GM18498 (cell line): Measurements from ENCODE around the gene ZNF319.
"Not testable (repeated sequence)": the region's sequence is repeated elsewhere in the genome, so short reads cannot be mapped to it uniquely, and the experiment has no call there.

Experiments
- ATAC-seq: cut with Tn5 transposase; IDR thresholded peaks from one replicate; pipeline ENCODE4 v1.9.1; 2021; ENCODE audit warnings: mild to moderate bottlenecking, moderate library complexity; ENCODE audit not compliant: unreplicated experiment

Gene ZNF319

DNA sequence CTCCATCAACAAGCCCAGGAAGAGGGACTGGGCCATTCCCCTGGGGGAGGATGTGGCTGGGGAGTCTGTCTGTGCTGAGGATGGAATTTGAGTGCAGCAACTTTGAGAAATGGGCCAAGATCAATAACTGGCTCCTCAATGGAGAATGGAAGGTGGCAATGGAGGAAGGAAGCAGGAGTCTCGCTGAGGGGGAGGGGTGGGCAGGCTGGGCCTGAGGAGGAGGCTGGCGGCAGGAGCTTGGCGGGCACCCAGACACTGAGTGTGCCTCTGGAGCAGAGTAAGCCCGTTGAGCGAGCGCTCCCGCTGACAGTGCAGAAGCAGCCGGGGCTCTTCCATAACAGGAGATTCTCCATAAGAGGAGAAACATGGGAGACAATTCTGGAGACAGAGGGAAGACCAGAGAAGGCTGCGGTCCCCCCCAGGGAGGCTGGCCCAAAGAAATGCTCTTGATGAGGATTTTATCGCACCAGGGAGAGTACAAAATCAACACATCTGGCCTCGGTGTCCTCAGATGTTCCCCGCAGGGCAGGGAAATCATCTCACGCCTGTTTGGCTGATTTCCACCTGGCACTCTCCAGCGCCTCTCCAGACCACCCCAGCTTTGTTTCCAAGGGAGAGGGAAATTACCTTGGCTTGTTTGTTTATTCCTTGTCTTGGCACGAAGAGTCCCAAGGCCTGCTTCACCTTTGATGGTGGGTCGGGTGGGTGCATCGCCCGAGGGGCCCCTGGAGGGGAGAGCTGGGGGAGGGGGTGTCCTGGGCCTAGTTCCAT, 22.3 kb upstream of the ZNF319 start:
- ATAC-seq = no peak

DNA sequence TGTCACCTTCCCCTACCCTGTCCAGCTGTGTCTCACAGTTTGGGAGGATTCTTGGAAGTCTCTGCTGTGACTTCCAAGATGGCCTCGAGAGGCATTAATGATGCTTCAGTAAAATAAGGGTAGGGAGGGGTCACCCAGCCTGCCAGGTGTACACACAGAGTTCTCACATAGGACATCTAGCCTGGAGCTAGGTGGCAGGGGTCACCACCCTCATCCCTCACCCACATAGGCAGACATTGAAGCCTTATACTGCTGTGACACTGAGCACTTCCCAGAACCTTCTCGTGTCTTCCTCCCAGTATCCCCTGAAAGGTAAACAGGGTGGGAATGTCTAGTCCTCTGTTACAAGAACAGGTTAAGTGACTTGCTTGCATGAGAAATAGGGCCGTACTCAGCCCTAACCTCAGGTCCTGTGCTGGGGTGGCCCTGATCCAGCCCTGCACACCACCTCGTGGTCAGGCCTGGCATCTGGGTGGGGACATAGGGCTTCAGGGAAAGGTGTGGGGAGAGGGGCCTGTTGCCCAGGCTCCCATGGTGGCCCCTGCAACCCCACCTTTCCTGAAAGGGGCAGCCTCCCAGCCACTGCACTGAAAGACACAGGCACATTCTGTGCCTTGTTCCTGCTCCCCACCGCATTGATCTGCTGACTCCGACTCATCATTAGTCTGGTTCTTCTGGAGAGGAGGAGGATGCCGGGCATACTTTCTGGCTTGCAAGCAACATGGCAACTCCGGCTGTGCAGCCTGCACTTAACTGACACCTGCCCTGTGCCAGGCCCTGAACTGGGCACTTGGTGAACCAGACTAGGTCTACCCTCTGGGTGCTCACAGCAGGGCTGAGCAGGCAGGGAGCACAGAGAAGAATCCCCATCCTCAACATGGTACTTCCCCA, 21.4 kb upstream of the ZNF319 start:
- ATAC-seq = no peak

DNA sequence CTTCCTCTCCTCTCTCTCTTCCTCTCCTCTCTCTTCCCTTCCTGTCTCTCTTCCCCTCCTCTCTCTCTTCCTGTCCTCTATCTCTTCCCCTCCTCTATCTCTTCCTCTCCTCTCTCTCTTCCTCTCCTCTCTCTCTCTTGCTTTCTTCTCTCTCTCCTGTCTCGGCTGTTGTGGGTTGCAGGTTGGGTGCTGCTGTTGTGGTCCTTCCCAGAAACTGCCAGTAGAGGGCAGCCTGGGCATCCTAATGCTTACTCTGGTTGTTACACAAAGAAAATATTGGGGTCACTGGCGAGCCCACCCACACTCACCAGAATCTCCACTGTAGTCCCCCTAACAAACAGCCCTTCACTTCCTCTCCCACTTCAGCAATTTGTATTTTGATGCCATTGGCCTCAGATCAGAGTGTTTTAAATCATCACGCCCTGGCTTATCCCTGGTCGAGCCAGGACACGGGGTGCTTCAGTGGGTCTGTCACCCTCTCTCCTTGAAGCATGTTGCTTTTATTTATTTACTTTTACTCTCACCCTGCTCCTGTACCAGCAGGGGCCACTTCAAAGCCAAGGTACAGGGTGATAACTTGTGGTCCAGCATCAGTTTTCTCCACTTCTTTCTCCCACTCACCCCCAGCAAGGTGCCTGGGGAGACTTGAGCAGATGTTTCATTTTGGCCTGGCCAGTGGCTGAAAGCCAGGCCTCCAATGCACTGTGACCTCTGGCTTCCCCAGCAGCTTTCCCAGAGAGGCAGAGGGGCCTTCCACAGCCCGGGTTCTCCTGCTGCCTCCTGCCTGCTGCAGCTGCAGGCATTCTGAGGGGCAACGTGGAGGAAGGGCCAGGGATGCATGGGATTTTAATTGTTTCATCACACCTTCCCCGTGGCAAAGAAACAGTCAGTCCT, 20.4 kb upstream of the ZNF319 start:
- ATAC-seq = no peak

DNA sequence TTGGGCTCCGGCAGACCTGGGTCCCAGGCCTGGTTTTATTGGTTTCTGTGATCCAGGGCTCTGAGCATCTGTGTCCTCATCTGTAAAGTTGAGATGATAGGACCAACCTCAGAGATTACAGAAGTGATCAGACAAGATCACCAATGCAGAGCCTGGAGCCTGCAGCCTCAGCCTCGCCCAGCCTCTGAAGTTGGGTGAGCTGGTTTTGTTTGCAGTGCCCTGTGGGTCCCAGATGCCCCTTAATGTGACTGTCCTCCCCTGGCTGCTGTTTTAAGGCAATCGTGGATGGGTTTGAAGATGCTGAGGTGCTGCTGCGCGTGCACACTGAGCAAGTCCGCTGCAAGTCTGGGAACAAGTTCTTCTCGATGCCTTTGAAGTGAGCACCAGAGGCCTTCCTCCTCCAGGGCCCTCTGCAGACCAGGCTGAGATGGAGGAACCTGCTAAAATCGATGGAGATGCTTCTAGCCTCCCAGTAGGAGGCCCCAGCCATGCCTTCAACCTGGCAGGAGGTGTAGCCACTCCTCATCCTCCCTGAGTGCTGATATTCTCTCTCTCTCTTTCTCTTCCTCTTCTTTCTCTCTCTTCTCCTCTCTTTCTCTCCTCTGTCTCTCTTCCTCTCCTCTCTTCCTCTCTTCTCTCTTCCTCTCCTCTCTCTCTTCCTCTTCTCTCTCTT, 19.5 kb upstream of the ZNF319 start:
- no peak for ATAC-seq

DNA sequence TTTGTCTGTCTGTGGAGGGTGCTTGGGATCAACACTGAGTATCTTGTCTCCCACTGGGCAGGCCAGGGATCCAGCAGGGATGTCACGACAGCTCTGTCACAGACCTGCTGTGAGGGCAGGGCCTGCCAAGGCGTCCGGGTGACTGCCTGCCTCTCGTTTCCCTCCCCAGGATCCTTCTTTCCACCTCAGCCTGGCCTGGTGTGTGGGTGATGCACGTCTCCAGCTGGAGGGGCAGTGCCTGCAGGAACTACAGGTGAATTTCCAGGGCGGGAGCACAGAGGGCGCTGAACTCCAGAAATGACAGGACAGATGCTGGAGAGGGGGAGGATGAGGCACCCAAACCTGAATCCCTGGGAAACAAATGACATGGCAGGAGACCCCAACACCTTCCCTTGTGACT, 18.3 kb upstream of the ZNF319 start:
- no peak for ATAC-seq

DNA sequence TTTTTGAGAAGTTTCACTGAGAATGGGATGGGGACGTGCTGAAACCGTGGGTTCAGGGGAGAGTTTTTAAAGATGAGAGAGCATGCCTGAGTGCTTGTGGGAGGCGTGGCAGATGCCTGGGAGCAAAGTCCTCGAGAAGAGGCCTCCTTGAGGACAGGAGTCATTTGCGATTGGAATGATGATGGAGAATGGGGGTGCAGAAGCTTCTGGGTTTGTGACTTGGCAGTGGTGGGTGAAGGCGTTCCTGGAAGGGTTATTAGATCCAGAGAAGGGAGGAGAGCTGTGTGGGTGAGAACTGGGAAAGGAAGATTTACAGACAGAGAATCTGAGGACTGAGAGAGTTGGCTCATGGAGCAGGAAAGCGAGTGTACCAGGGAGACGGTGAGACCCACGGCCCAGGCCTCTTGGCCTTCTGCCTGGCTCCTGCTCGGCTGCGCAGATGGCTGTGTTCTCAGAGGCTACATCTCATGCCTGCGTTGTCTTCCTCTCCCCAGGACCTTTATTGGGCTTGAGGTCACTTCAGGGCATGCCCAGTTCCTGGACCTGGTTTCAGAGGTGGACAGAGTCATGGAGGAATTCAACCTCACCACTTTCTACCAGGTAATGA, 16.5 kb upstream of the ZNF319 start:
- ATAC-seq = no peak

DNA sequence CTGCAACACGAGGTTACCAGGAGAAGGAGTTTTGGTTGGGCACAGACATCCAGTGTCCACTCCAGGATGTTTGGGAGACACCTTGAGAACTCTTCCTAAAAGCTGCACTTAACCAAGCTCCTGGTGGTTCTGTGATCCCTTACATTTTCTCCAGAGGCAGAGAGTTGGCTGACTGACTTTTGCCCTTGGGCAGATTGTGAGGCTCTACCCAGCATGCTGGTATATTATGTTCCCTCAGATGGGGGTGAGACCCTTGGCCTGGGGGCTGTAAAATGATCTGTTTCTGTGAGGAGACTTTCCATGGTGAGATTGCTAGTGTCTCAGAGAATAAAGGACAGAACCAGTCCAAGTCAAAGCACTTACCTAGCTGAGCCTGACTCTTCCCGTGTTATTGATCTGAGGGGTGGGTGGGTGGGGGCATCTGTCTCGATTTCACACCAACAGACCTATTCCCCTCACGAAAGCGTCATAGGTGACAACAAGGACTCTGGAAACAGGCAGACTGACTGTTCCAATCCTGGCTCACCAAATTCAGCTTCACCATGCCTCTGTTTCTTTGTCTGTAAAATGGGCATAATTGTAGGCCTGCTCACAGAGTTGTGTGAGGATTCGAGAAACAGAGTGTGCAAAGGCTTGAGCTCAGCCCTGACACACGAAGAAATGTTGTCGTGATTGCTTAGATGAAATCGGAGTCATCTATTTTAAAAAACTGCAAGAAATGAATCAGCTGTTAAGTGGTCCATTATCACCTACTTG, 12.9 kb upstream of the ZNF319 start:
- ATAC-seq = no peak

DNA sequence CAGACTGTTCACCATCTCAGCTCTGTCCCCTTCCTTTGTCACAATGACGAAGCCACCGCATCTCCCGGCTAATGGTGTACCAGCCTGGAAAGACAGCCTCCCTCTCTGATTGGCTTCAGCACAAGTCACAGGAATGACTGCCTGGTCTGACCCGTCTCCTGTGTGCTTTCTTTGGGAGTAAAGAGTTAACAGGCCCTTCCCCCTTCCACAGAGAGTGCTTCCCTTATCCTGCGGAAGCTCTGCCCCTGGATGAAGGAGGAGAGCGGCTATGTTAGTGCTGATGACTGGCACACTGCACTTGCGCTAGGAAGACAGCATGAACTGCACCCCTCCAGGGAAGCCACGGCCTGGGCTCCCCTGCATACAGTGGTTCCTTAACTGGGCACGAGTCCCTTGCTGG, 12.0 kb upstream of the ZNF319 start:
- ATAC-seq = no peak

DNA sequence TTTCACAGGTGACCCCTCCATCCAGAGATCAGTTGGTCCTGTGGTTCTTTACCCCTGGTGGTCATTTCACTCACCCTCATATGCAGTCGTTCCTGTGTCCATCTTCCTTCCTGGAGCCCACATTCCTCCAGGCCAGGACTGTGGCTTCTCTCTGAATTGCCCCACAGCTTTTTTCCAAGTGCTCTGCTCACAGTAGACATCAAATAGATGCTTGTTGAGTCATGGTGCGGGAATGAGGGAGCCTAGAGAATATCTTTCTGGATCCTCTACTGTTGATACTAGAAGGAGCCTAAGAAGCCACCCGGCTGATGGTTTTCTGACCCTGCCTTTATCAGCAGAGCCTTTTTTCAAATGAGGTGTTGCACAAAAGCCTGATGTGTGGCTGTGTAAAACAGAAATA, 11.2 kb upstream of the ZNF319 start:
- no peak for ATAC-seq

DNA sequence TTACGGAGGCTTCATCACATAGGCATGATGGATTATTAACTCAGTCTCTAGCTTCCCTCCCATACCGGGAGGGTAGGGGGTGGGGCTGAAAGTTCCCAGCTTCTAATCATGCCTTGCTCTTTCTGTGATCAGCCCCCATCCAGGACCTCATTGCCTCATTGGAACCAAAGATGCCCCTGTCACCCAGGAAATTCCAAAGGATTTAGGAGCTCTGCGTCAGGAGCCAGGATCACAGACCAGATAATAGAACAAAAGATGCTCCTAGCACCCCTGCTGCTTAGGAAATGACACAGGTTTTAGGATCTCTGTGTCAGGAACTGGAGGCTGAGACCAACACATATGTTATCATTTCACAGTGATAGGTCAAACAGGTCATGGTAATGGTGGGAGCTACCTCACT, 10.4 kb upstream of the ZNF319 start:
- ATAC-seq = no peak

DNA sequence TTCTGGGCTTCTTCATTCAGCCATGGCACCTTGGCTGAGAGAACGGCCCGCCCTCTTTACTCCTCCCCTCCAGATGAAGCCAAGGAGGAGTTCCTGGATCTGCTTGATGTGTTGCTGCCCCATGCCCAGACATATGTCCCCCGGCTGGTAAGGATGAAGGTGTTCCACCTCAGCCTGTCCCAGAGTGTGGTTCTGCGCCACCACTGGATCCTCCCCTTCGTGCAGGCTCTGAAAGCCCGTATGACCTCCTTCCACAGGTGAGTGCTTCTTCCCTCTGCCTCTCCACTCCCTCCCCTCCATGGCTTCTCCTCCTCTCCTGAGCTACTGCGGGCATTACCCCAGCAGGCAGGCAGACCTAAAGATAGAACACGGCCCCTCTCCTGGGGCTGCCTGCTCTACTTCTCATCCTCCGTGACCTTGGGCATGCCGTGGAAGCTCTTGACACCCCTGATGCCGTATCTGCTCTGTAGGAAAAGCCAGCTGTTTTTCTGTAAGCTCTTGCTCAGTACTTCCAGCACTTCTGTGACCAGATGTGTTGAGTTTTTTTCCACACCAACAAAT, 9.5 kb upstream of the ZNF319 start:
- ATAC-seq = no peak

DNA sequence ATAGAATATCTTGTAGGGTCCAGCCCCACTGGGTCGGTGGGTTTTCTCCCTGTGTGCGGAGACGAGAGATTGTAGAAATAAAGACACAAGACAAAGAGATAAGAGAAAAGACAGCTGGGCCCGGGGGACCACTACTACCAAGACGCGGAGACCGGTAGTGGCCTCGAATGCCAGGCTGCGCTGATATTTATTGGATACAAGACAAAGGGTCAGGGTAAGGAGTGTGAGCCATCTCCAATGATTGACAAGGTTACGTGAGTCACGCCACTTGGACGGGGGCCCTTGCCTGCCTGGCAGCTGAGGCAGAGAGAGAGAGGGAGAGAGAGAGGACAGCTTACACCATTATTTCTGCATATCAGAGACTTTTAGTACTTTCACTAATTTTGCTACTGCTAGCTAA, 4.3 kb upstream of the ZNF319 start:
- ATAC-seq = not testable (repeated sequence)

DNA sequence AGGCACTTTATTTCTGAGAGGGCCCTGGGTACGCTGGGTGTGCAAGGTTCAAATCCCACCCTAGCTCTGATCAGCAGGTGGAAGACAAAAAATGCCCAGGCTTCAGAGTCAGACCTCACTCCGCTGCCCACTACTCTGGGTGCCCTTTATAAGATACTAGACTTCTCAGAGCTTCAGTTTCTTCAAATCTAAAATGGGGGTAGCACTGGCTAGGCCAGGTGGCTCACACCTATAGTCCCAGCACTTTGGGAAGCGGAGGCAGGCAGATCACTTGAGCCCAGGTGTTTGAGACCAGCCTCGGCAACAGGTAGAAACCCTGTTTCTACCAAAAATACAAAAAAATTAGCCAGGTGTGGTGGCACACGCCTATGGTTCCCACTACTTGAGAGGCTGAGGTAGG, 2.5 kb upstream of the ZNF319 start:
- ATAC-seq = no peak

DNA sequence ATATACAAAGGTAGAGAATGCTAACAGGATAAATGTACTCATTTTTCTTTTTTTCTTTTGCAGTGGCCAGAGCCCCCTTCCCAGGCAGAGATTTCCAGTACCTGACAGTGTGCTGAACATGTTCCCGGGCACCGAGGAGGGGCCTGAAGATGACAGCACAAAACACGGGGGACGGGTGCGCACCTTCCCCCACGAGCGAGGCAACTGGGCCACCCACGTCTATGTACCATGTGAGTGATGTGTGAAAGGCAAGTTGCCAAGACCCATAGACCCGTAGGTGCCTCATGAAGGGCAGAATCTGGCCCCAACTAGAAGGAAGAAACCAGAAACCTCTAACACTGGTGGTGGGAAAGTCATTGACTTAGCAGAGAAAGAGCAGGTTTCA, 1.9 kb upstream of the ZNF319 start:
- ATAC-seq = no peak

DNA sequence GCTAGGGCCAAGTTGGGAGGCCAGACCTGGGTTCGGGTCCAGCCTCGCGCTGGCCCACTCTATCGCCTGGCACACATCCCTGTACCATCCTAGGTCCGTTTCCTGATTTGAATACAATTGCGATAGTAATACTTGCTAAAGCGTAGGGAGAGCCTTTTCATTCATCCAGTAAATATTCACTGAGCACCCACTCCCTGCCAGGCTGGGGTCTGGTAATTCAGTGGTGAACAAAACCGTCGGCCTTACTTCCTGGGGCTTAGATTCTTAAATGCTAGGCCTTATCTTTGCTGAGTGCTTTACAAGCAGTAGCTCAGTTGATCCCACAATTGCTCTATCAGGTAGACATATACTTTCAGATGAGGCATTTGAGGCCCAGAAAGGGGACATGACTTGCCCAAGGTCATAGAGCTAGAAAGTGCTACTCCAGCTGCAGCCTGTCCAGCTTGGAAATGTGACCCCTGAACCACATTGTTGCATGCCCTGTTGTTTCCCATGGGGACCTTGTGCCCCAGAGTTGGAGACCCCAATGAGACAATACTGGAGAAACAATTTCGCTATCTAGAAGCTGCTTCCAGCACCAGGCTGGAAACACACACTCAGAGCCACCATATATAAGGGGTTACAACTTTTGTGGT, 1.4 kb upstream of the ZNF319 start:
- ATAC-seq = no peak

DNA sequence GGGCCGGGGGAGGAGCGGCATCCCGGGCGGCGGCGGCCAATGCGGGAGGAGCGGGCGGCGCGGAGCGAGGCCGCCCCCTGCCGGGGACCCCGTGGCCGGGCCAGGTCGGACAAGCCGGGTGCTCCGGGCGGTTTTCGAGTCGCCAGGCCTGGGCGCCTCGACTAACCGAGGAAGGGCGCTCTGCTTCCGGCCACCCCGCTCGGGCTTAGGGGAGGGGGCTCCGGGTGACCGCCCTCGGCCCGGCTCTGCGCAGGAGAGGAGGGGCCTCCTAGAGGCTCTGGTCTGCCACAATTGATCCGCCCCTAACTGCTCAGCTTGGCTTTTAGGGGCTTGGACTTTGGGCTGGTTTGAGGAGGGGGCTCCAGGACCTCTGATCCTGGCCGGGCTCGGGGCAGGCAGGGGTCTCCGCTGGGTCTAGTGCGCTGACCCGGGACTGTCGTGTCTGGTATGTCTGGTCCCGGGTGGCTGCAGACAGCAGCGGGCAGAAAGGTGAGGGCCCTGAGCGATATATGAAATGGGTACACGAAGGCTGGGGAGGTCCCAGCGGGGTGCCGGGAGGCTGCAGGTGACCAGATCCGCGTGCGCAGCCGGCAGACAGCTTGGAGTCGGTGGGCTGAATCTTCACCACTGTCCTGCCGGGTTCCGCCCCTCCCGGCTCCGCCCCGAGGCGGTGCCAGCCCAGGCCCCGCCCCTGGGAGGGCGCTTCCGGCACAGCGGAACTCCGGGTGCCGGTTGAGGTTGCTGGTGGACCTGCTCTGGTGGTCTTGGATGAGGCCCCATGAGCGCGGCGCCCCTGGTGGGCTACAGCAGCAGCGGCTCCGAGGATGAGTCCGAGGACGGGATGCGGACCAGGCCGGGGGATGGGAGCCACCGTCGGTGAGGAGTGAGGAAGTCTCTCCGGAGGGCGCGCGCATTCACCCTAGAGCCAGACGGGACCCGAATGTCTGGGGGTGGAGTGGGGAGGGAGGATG, 519 bp upstream of the ZNF319 start, which contains the start of gene USB1:
Gene USB1, plus strand, starts transcription at position 702 of the 971 bp plus-strand sequence. Its CDS starts 77 bp downstream, at position 779.
- ATAC-seq = peak; percentile 85

DNA sequence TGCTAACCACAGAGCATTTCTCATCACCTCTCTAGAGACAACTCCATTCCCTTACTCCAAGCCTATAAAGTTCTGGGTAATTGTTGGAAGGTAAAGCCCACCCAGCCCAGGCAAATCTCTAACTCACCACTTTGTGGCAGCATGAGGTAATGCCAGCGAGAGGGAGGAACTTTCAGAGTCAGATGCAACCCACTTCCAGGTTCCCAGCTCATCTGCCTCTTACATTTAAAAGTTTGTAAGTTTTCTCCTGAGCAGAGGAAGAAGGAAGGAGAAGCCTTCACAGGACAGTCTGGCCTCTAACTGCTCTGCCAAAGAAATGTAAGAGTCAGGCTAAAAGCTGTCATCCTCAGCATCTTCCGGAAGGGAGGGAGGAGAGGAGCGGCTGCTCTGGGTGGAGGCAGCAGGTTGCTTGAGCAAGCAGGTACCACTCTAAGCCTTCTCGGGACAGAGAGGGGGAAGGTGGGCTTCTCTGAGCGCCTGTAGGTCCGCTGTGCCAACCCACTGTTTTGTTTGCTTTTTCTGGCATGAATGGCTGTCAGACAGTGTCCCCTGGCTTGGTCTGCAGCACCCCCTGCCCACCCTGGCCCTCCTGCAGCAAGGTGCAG, 1.0 kb downstream of the ZNF319 start:
- no peak for ATAC-seq
